Left lung (tissue), 10 donors: ENCODE results near the gene OSBPL6. TPM values are rescaled to one million over a fixed set of nuclear protein-coding genes. Genes with fewer than 3 reads are reported as not detected.

Experiments
- ATAC-seq: fragments of 200-7000 bp; cut with Tn5 transposase; one replicate; pipeline ENCODE4 v1.9.1; 2020; ENCODE audit warnings: moderate library complexity
- DNase-seq, 4 donors: peaks; one replicate each; pipeline ENCODE4 v3.0.0-alpha.2; 2013 to 2020
- H3K27ac ChIP-seq, 2 donors: fragments of 200-600 bp; sonication (generic) in 1 of 2; one replicate each; pipeline versions ENCODE4 v1.5.0 to v1.8.0; 2020 to 2021
- H3K27me3 ChIP-seq, 2 donors: fragments of 200-600 bp; sonication (generic) in 1 of 2; one replicate each; pipeline versions ENCODE4 v1.5.0 to v1.8.0; 2020 to 2021
- H3K36me3 ChIP-seq, 2 donors: fragments of 200-600 bp; sonication (generic) in 1 of 2; one replicate each; pipeline versions ENCODE4 v1.5.0 to v1.8.0; 2020 to 2021
- H3K4me1 ChIP-seq, 2 donors: fragments of 200-600 bp; one replicate each; pipeline ENCODE4 v1.8.0; 2021
- H3K4me3 ChIP-seq, 2 donors: fragments of 200-600 bp; sonication (generic) in 1 of 2; one replicate each; pipeline versions ENCODE4 v1.5.0 to v1.8.0; 2020 to 2021; ENCODE audit warnings: mild to moderate bottlenecking in 1 of 2
- H3K9me3 ChIP-seq, 2 donors: fragments of 200-600 bp; sonication (generic) in 1 of 2; one replicate each; pipeline versions ENCODE4 v1.5.0 to v1.8.0; 2020 to 2021
- intact Hi-C, 2 donors: fragments of 100-400 bp; cut with DNase I; formaldehyde crosslinking; loops; one replicate each; pipeline versions ENCODE4 v1.11.2 to v1.14.2; 2022
- polyA plus RNA-seq, 6 donors: library from polyadenylated mRNA; unstranded; fragments of 120-200 nt; gene quantifications; one replicate each; pipeline ENCODE4 v1.2.1, GENCODE V29; 2013; ENCODE audit not compliant: insufficient read length in 6 of 6
- total RNA-seq, 2 donors: library from RNA; stranded (reverse); fragmentation: NEBNext Ultra II Directional; extraction: Animal tissue kit (Norgen Biotek cat#: 25700); gene quantifications; one replicate each; pipeline ENCODE4 v1.2.1, GENCODE V29; 2021
- TF ChIP-seq, protein P1 (sequence below), 2 donors: fragments of 200-600 bp; sonication (generic) in 1 of 2; IDR thresholded peaks; one replicate each; pipeline versions ENCODE4 v1.5.0 to v1.8.0; 2021; ENCODE audit warnings: antibody characterized with exemption in 2 of 2
- donor health status: DM: no; HTN: yes; CAD: no.
- donor health status: DM: no; HTN: no; CAD: no.

OSBPL6 gene
- total and polyA plus RNA-seq, 8 donors = 2.9 to 6.0 (median 4.9) TPM

GRCh38 chr2:178266445-178266844 is 72.1 kb downstream of the OSBPL6 start:
- Histone ChIP-seq H3K4me1 (no peaks in the 10 kb centered on the region), H3K9me3 (no peaks in the 10 kb centered on the region), H3K27ac (no peak overlapping the region), H3K27me3 (no peaks in the 10 kb centered on the region), H3K4me3 (no peak overlapping the region), H3K36me3 (no peaks in the 10 kb centered on the region)
- no peak for DNase-seq
- no peak for ATAC-seq
- intact Hi-C loops = no loop called here
- TF ChIP-seq, protein P1, sequence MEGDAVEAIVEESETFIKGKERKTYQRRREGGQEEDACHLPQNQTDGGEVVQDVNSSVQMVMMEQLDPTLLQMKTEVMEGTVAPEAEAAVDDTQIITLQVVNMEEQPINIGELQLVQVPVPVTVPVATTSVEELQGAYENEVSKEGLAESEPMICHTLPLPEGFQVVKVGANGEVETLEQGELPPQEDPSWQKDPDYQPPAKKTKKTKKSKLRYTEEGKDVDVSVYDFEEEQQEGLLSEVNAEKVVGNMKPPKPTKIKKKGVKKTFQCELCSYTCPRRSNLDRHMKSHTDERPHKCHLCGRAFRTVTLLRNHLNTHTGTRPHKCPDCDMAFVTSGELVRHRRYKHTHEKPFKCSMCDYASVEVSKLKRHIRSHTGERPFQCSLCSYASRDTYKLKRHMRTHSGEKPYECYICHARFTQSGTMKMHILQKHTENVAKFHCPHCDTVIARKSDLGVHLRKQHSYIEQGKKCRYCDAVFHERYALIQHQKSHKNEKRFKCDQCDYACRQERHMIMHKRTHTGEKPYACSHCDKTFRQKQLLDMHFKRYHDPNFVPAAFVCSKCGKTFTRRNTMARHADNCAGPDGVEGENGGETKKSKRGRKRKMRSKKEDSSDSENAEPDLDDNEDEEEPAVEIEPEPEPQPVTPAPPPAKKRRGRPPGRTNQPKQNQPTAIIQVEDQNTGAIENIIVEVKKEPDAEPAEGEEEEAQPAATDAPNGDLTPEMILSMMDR (IDR thresholded peaks at IDR 0.05) = no peak

DNA sequence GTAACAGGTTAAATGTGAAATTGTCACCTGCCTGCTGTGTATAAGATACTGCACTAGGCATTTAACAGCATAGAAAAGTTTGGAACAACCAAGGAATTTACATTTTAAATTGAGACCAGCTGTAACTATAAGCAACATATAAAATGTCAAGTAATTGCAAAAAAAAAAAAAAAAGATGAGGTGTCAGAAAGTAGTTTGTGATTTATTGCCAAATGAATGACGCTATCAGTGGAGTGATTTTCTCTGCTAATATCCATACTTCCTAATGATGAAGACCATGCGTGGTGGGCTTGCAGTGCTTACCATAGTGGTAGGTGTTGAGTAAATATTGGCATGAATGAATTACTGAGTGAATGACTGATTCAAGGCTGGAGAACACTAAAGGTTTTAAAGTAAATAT is 73.3 kb downstream of the OSBPL6 start:
- Histone ChIP-seq H3K9me3 (no peaks in the 10 kb centered on the region), H3K27me3 (no peaks in the 10 kb centered on the region), H3K4me3 (no peak overlapping the region), H3K4me1 (peaks cover 0 to 3% of the 10 kb centered on the region in 2 donors), H3K27ac (no peak overlapping the region), H3K36me3 (no peaks in the 10 kb centered on the region)
- TF ChIP-seq, protein P1 (IDR thresholded peaks at IDR 0.05) = no peak
- ATAC-seq = no peak
- intact Hi-C loops = no loop called here
- DNase-seq = no peak

DNA sequence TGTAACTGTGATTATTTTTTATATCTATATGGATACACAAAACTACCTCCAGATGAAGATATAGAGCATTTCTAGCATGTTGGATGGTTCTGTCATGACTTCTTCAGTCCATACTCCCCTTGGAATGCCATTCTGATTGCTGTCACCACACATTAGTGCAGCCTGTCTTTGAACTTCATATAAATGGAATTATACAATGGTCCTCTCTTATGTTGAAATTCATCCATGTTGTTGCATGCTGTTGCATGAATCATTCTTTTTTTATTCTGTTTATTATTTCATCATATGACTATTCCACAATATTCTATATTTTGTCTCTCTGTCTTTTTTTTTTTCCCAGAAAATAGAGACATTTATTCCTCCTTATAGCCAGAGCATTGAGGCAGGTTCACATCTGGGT is 74.1 kb downstream of the OSBPL6 start:
- DNase-seq (no peak), ATAC-seq (no peak)
- Histone ChIP-seq H3K36me3 (no peaks in the 10 kb centered on the region), H3K4me1 (peaks cover 0 to 3% of the 10 kb centered on the region in 2 donors), H3K9me3 (no peaks in the 10 kb centered on the region), H3K27ac (no peak overlapping the region), H3K4me3 (no peak overlapping the region), H3K27me3 (no peaks in the 10 kb centered on the region)
- TF ChIP-seq, protein P1 (IDR thresholded peaks at IDR 0.05) = no peak
- intact Hi-C loops = no loop called here

DNA sequence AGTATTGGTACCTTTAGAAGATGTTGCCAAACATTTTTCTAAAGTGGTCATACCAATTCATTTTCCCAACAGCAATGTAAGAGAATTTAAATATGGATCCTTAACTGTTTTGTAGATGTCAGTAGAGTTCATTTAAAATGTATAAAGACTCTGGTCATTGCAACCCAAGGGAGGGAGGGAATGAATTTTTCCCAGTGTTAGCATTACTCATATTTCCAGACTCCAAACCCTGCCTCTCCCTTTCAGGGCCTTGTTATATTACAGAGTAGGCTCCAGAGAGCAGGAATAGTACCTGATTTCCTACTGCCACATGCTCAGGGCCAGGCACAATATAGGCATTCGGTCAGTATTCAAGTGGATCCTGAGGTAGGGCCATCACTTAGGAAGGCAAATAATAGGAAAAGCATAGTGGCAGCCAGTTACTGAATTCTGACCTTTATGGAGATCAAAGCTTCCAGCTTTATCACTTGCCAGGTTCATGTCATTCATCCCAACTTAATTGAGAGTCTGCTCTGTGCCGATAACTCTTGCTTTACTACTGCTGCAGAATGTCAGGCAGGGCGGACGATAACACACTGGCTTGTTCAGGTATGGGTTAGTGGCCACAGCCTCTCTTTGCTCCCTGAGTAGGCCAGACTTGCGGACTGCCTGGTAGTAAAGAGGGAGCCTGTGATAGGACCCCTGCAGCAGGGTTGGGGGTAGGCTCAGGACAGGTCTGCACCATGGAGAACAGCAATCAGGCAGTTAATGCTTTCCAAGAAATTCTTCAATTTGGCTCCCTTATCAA is 75.3 kb downstream of the OSBPL6 start:
- ATAC-seq (no peak), DNase-seq (no peak)
- Histone ChIP-seq H3K27me3 (no peaks in the 10 kb centered on the region), H3K4me3 (no peak overlapping the region), H3K27ac (no peak overlapping the region), H3K36me3 (no peaks in the 10 kb centered on the region), H3K9me3 (no peaks in the 10 kb centered on the region), H3K4me1 (peaks cover 0 to 3% of the 10 kb centered on the region in 2 donors)
- intact Hi-C loops = no loop called here
- TF ChIP-seq, protein P1 (IDR thresholded peaks at IDR 0.05) = no peak

GRCh38 chr2:178270338-178270737 is 76.0 kb downstream of the OSBPL6 start:
- Histone ChIP-seq H3K27me3 (no peaks in the 10 kb centered on the region), H3K4me1 (peaks cover 0 to 3% of the 10 kb centered on the region in 2 donors), H3K36me3 (no peaks in the 10 kb centered on the region), H3K9me3 (no peaks in the 10 kb centered on the region), H3K27ac (no peak overlapping the region), H3K4me3 (no peak overlapping the region)
- ATAC-seq (no peak), DNase-seq (no peak)
- TF ChIP-seq, protein P1 (IDR thresholded peaks at IDR 0.05) = no peak
- intact Hi-C loops = no loop called here
